Fibroblast of mammary gland (primary cell): ENCODE data around the gene NCKAP5L.
"Not testable (repeated sequence)": the region's sequence is repeated elsewhere in the genome, so short reads cannot be mapped to it uniquely, and the experiment has no call there.

Source experiments
- DNase-seq: peaks from one replicate; pipeline ENCODE4 v3.0.0-alpha.2; 2010; ENCODE audit warnings: low read depth
- H3K4me3 ChIP-seq: 2 replicates; pipeline ENCODE4 v1.5.1; 2011; ENCODE audit warnings: low read depth, mild to moderate bottlenecking, low read length, moderate library complexity; ENCODE audit not compliant: control insufficient read depth
- CTCF ChIP-seq: conservative IDR thresholded peaks from 2 replicates; pipeline ENCODE4 v1.5.1; 2011; ENCODE audit warnings: low read depth, low read length, inconsistent platforms; ENCODE audit not compliant: control insufficient read depth, insufficient read depth

The NCKAP5L gene

GRCh38 chr12:49864798-49865090 lies 36.5 kb upstream of the NCKAP5L start:
- no peak for TF ChIP-seq CTCF
- no peak overlapping the region for H3K4me3 ChIP-seq
- no peak for DNase-seq

GRCh38 chr12:49863946-49864797 lies 36.0 kb upstream of the NCKAP5L start:
- no peak overlapping the region for H3K4me3 ChIP-seq
- no peak for TF ChIP-seq CTCF
- no peak for DNase-seq

- not testable (repeated sequence) for DNase-seq
Observed at GRCh38 chr12:49860921-49861320, 32.7 kb upstream of the NCKAP5L start.

GRCh38 chr12:49855890-49856289 lies 27.7 kb upstream of the NCKAP5L start:
- not testable (repeated sequence) for DNase-seq, H3K4me3 ChIP-seq

More at GRCh38 chr12:49860921-49861320, 32.7 kb upstream of the NCKAP5L start:
- not testable (repeated sequence) for H3K4me3 ChIP-seq

- no peak for TF ChIP-seq CTCF
- DNase-seq, result no peak
- H3K4me3 ChIP-seq, result no peak overlapping the region
Observed at GRCh38 chr12:49854976-49855375, 26.8 kb upstream of the NCKAP5L start.

- no peak for DNase-seq
- no peak overlapping the region for H3K4me3 ChIP-seq
- TF ChIP-seq CTCF, result no peak
Observed at GRCh38 chr12:49853671-49854070, 25.5 kb upstream of the NCKAP5L start.

GRCh38 chr12:49847161-49847560 lies 18.9 kb upstream of the NCKAP5L start:
- no peak for TF ChIP-seq CTCF
- DNase-seq, result no peak
- H3K4me3 ChIP-seq, result no peak overlapping the region

- no peak for TF ChIP-seq CTCF
- H3K4me3 ChIP-seq, result no peak overlapping the region
- no peak for DNase-seq
Observed at GRCh38 chr12:49846032-49846431, 17.8 kb upstream of the NCKAP5L start.
